H1 (cell line): ENCODE data around the gene TSFM. TPM values are rescaled to one million over a fixed set of nuclear protein-coding genes. Genes with fewer than 3 reads are reported as not detected.

Source experiments
- CTCF ChIA-PET: fragments of 300-600 bp; sonication (Branson Sonifier 250); formaldehyde crosslinking; loops from one replicate; lab custom pipeline; 2021; ENCODE audit not compliant: partially characterized antibody; lab: Charles Lee
- POLR2A ChIA-PET: fragments of 300-600 bp; sonication (Branson Sonifier 250); formaldehyde crosslinking; loops from one replicate; lab custom pipeline; 2021; ENCODE audit warnings: inconsistent platforms; ENCODE audit not compliant: partially characterized antibody; lab: Charles Lee
- DNase-seq, 2 experiments: peaks; one replicate each; pipeline versions ENCODE4 v3.0.0 to v3.0.0-alpha.2; 2010 to 2022; ENCODE audit warnings: low spot score in 2 of 2, low read depth in 1 of 2, mixed read lengths in 1 of 2
- FAIRE-seq: peaks from 2 replicates; lab custom pipeline; 2011; peaks lifted over from hg19 to GRCh38; lab: Jason Lieb, UNC
- H2AFZ ChIP-seq: 2 replicates; pipeline ENCODE4 v1.8.1; 2012; ENCODE audit warnings: low read length, inconsistent platforms
- H2AK5ac ChIP-seq: 2 replicates; pipeline ENCODE4 v1.6.1; 2013; ENCODE audit warnings: low read depth, low read length
- H2BK120ac ChIP-seq: replicated peaks from 2 replicates; pipeline ENCODE3; 2013; ENCODE audit warnings: low read depth, low read length, inconsistent platforms
- H2BK12ac ChIP-seq: 2 replicates; pipeline ENCODE4 v1.6.1; 2013; ENCODE audit warnings: low read depth, low read length
- H2BK15ac ChIP-seq: 2 replicates; pipeline ENCODE4 v1.6.1; 2013; ENCODE audit warnings: low read length
- H2BK20ac ChIP-seq: 2 replicates; pipeline ENCODE4 v1.6.1; 2013; ENCODE audit warnings: low read length
- H2BK5ac ChIP-seq: 2 replicates; pipeline ENCODE4 v1.6.1; 2013; ENCODE audit warnings: low read depth, low read length
- H3K14ac ChIP-seq: 2 replicates; pipeline ENCODE4 v1.6.1; 2013; ENCODE audit warnings: inconsistent platforms; ENCODE audit not compliant: insufficient read length
- H3K18ac ChIP-seq: 2 replicates; pipeline ENCODE4 v1.6.1; 2013; ENCODE audit warnings: low read length; ENCODE audit errors: extremely low read depth
- H3K23ac ChIP-seq: 2 replicates; pipeline ENCODE4 v1.6.1; 2013; ENCODE audit warnings: inconsistent platforms; ENCODE audit not compliant: insufficient read length
- H3K23me2 ChIP-seq: 2 replicates; pipeline ENCODE4 v1.6.1; 2013; ENCODE audit warnings: low read depth, low read length
- H3K27ac ChIP-seq: 2 replicates; pipeline ENCODE4 v1.6.1; 2011; ENCODE audit warnings: low read depth, low read length, inconsistent platforms
- H3K27me3 ChIP-seq, 4 experiments: replicated peaks in 1 of 4; 1 replicate in 1 of 4; 2 replicates in 3 of 4; pipeline versions ENCODE4 v1.6.1 to v1.8.1; 2011 to 2013; ENCODE audit warnings: low read length in 3 of 4, mild to moderate bottlenecking in 3 of 4, inconsistent platforms in 2 of 4, mixed read lengths in 2 of 4, moderate library complexity in 1 of 4; ENCODE audit not compliant: control insufficient read depth in 3 of 4, insufficient read depth in 3 of 4; ENCODE audit errors: extremely low read depth in 1 of 4
- H3K36me3 ChIP-seq, 4 experiments: 2 replicates each; pipeline versions ENCODE4 v1.6.1 to v1.8.1; 2011 to 2013; ENCODE audit warnings: mild to moderate bottlenecking in 4 of 4, low read length in 3 of 4, moderate library complexity in 2 of 4, control low read depth in 1 of 4, inconsistent platforms in 1 of 4; ENCODE audit not compliant: insufficient read depth in 4 of 4, control insufficient read depth in 2 of 4
- H3K4ac ChIP-seq: replicated peaks from 2 replicates; pipeline ENCODE3; 2013; ENCODE audit warnings: low read length, low read depth, mixed read lengths, inconsistent platforms; ENCODE audit not compliant: insufficient read length
- H3K4me1 ChIP-seq, 4 experiments: replicated peaks in 1 of 4; 1 replicate in 1 of 4; 2 replicates in 3 of 4; pipeline versions ENCODE4 v1.6.1 to v1.8.1; 2011 to 2013; ENCODE audit warnings: low read length in 3 of 4, inconsistent platforms in 2 of 4, mixed read lengths in 1 of 4; ENCODE audit not compliant: insufficient read depth in 4 of 4, control insufficient read depth in 3 of 4
- H3K4me2 ChIP-seq, 2 experiments: 2 replicates each; pipeline versions ENCODE4 v1.6.1 to v1.8.1; 2011 to 2013; ENCODE audit warnings: low read depth in 2 of 2, low read length in 2 of 2, control low read depth in 1 of 2, inconsistent platforms in 1 of 2, mild to moderate bottlenecking in 1 of 2; ENCODE audit not compliant: insufficient read depth in 1 of 2
- H3K4me3 ChIP-seq, 4 experiments: fragments of 200-600, 300-600 bp in 1 of 4; sonication (generic), shearing (Covaris generic), sonication (Bioruptor Twin) in 1 of 4; 2 replicates each; pipeline versions ENCODE4 v1.5.1 to v1.8.1; 2011 to 2016; ENCODE audit warnings: low read length in 4 of 4, low read depth in 3 of 4, control low read depth in 2 of 4, inconsistent platforms in 2 of 4, mild to moderate bottlenecking in 2 of 4, mixed read lengths in 1 of 4, moderate library complexity in 1 of 4; ENCODE audit not compliant: insufficient read depth in 2 of 4; ENCODE audit errors: extremely low read depth in 1 of 4
- H3K56ac ChIP-seq: replicated peaks from 2 replicates; pipeline ENCODE3; 2013; ENCODE audit warnings: low read depth, mild to moderate bottlenecking, mixed read lengths, low read length, inconsistent platforms; ENCODE audit not compliant: insufficient read length
- H3K79me1 ChIP-seq: 2 replicates; pipeline ENCODE4 v1.6.1; 2013; ENCODE audit warnings: low read depth, low read length, control low read depth
- H3K79me2 ChIP-seq, 2 experiments: 2 replicates each; pipeline versions ENCODE4 v1.6.1 to v1.8.1; 2012 to 2013; ENCODE audit warnings: low read length in 2 of 2, mild to moderate bottlenecking in 2 of 2, inconsistent platforms in 1 of 2; ENCODE audit not compliant: insufficient read depth in 2 of 2, control insufficient read depth in 1 of 2
- H3K9ac ChIP-seq, 4 experiments: replicated peaks in 1 of 4; 1 replicate in 1 of 4; 2 replicates in 3 of 4; pipeline versions ENCODE4 v1.6.1 to v1.8.1; 2011 to 2013; ENCODE audit warnings: low read depth in 3 of 4, low read length in 3 of 4, control low read depth in 2 of 4, mild to moderate bottlenecking in 2 of 4, moderate library complexity in 2 of 4, inconsistent platforms in 1 of 4; ENCODE audit errors: extremely low read depth in 1 of 4
- H3K9me3 ChIP-seq, 2 experiments: 2 replicates each; pipeline versions ENCODE4 v1.6.1 to v1.8.1; 2012 to 2013; ENCODE audit warnings: mild to moderate bottlenecking in 2 of 2, moderate library complexity in 2 of 2, control low read depth in 1 of 2, inconsistent platforms in 1 of 2, low read depth in 1 of 2, low read length in 1 of 2, mixed read lengths in 1 of 2; ENCODE audit not compliant: insufficient read depth in 2 of 2
- H4K20me1 ChIP-seq, 2 experiments: replicated peaks in 1 of 2; 2 replicates each; pipeline versions ENCODE3 to v1.8.1; 2011 to 2013; ENCODE audit warnings: inconsistent platforms in 2 of 2, low read length in 2 of 2, mild to moderate bottlenecking in 1 of 2; ENCODE audit not compliant: insufficient read depth in 2 of 2, control insufficient read depth in 1 of 2
- H4K5ac ChIP-seq: 2 replicates; pipeline ENCODE4 v1.6.1; 2013; ENCODE audit warnings: low read length, low read depth, mixed read lengths, inconsistent platforms; ENCODE audit not compliant: insufficient read length
- H4K8ac ChIP-seq: 2 replicates; pipeline ENCODE4 v1.8.0; 2013; ENCODE audit warnings: mild to moderate bottlenecking, moderate library complexity, low read length, inconsistent platforms; ENCODE audit not compliant: insufficient read depth; ENCODE audit errors: extremely low read depth
- H4K91ac ChIP-seq: replicated peaks from 2 replicates; pipeline ENCODE3; 2013; ENCODE audit warnings: low read length, mixed read lengths, inconsistent platforms; ENCODE audit not compliant: insufficient read length
- EZH2 ChIP-seq: fragments of 200-600 bp; sonication (generic); IDR thresholded peaks from 2 replicates; pipeline ENCODE4 v1.7.1; 2012; ENCODE audit warnings: low read depth, mild to moderate bottlenecking, moderate library complexity, low read length, inconsistent platforms; ENCODE audit not compliant: severe bottlenecking
- SUZ12 ChIP-seq: fragments of 200-600 bp; sonication (generic); IDR thresholded peaks from 2 replicates; pipeline ENCODE4 v1.6.1; 2012; ENCODE audit warnings: mild to moderate bottlenecking, inconsistent platforms, low read length, moderate library complexity, mixed read lengths
- TAF7 ChIP-seq: optimal IDR thresholded peaks from 2 replicates; pipeline ENCODE3; 2011; ENCODE audit warnings: low read depth, mild to moderate bottlenecking, inconsistent platforms, low read length, moderate library complexity, borderline replicate concordance
- whole genome bisulfite sequencing, 2 experiments: shearing (Covaris generic) in 1 of 2; methylation state at CpG; one replicate each; pipeline versions ENCODE4 v1.1.6 to v1.1.7; 2013 to 2015; ENCODE audit warnings: low lambda C conversion rate in 2 of 2, mixed read lengths in 2 of 2, inconsistent platforms in 1 of 2, low coverage in 1 of 2, missing lambda C conversion rate in 1 of 2; ENCODE audit not compliant: insufficient replicate concordance in 2 of 2, insufficient coverage in 1 of 2, insufficient read length in 1 of 2; ENCODE audit errors: extremely low coverage in 1 of 2, missing lambda C conversion rate in 1 of 2; 5-methylcytosine and 5-hydroxymethylcytosine counted together
- polyA plus RNA-seq, 7 experiments: library from polyadenylated mRNA; depleted of rRNA in 3 of 7; stranded (reverse) in 5 of 7; unstranded in 2 of 7; fragments of >200 nt in 5 of 7; fragments of 200-250 nt in 2 of 7; gene quantifications; 1 replicate in 5 of 7; 2 replicates in 1 of 7; 4 replicates in 1 of 7; pipeline versions ENCODE4 v1.2.1 to v1.2.3, GENCODE V29; 2011 to 2013; ENCODE audit warnings: missing spikeins in 2 of 7, mixed read lengths in 2 of 7
- total RNA-seq: library from RNA; stranded (reverse); fragmentation: NEBNext Ultra II Directional; extraction: Animal tissue kit (Norgen Biotek cat#: 25700); gene quantifications from 2 replicates; pipeline ENCODE4 v1.2.1, GENCODE V29; 2021

The TSFM gene
- total and polyA plus RNA-seq, 2 of the 8 experiments (the other 6 are each of a cell fraction or from before 2014, with no cell fraction given) = 17.4 to 49.8 TPM

DNA sequence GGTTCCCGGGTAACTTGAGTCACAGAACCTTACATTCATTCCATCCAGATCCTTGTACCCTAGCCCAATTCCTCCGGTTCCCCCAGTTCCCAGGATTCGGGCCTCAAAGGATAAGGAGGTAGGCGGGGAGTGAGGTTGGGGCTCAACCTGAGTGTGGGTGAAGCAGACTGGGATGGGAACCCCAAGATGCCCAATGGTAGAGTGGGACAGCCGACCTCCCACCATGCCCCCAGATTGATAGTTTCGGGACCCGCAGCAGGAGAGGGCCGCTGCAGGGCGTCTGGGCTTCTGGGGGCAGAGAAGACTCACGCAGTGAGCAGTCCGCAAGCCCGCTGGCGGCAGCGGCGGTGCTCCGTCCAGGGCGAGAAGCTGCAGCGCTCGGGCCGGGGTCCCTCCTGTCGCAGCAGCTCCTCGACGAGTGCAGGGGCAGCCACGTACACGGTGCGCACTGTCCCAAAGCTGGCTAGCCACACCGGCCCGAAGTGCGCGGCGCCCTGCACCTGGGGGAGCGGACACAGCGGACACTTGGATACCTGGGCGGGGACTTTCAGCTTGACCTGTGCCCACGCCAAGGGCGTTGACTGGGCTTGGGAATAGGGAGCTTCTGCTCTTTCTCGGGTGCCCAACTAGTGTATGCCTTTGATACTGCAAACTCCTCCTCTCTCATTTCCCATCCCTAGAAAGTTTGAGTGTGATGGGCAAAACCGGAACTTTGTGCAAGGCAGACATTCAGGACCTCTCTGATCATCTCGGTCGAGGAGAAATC is 16.7 kb upstream of the TSFM start:
- H3K4ac ChIP-seq = no peak overlapping the region

More for the DNA sequence above, 16.7 kb upstream of the TSFM start:
- peaks cover 11 to 17% (median 14%) of the 10 kb centered on the region in 4 experiments; a peak in 7 of 8 replicates for H3K36me3 ChIP-seq
- H2BK20ac ChIP-seq = no peak overlapping the region
- peak overlapping the region; percentile 39 to 66 (median 64) for H3K4me3 ChIP-seq
- H3K4me2 ChIP-seq = peak overlapping the region; percentile 87 to 96
- peaks cover 13 to 22% (median 19%) of the 10 kb centered on the region in 4 experiments for H3K4me1 ChIP-seq
- H3K27ac ChIP-seq = no peak overlapping the region
- no peak overlapping the region for H3K9ac ChIP-seq
- peaks cover 0 to 4% of the 10 kb centered on the region in 2 experiments for H4K20me1 ChIP-seq
- H2AFZ ChIP-seq = no peak overlapping the region; the same call in 1 of the 2 replicates
- no peak overlapping the region for H2AK5ac ChIP-seq
- H4K91ac ChIP-seq = no peak overlapping the region
- CTCF ChIA-PET = interaction anchor here (0.6 to 3.9 kb wide), 9 partner anchors 9 to 129 kb away, joined by 3 to 40 read pairs (median 4); partner anchors contain the start of gene TSFM
- WGBS, 2 experiments = 8% methylated on average over 40 of the region's 40 CpGs; no CpG with 5 or more reads in 1 of the 2 experiments
- no peak overlapping the region for H3K18ac ChIP-seq
- H2BK12ac ChIP-seq = no peak overlapping the region
- no peaks in the 10 kb centered on the region for H3K9me3 ChIP-seq
- no peak overlapping the region for H4K5ac ChIP-seq
- H3K27me3 ChIP-seq = peaks cover 22 to 39% (median 37%) of the 10 kb centered on the region in 4 experiments
- H3K23me2 ChIP-seq = peaks cover 23% of the 10 kb centered on the region
- TF ChIP-seq SUZ12 = peak; percentile 79
- peak; percentile 52 for TF ChIP-seq EZH2
- no peak for TF ChIP-seq TAF7
- TF ChIP-seq, all 59 proteins: peak for 2
- Histone ChIP-seq H3K79me2 (0 out of 4 replicates have a peak, but pooled peaks cover 0 to 2% of the 10 kb centered on the region in 2 experiments), H2BK5ac (no peak overlapping the region), H4K8ac (peak overlapping the region; percentile 39; the same call in 1 of the 2 replicates), H3K14ac (no peak overlapping the region), H2BK15ac (peak overlapping the region; percentile 29; the same call in 1 of the 2 replicates), H3K23ac (no peak overlapping the region), H3K56ac (no peak overlapping the region), H2BK120ac (no peak overlapping the region), H3K79me1 (no peaks in the 10 kb centered on the region)
- DNase-seq = no peak
- POLR2A ChIA-PET = interaction anchor here (0.7 to 5.3 kb wide), 17 partner anchors 10 to 79 kb away, joined by 3 to 35 read pairs (median 5); partner anchors contain the start of genes CDK4, MARCHF9, TSFM and TSPAN31
- no peak for FAIRE-seq
